DMS 273 (cell line): ENCODE data around the gene ACHE.
A peak's percentile ranks its signal among the peaks of the same experiment; 100 is the strongest.

Experiments used
- DNase-seq: peaks from one replicate; lab custom pipeline; 2025; ENCODE audit not compliant: unreplicated experiment; lab: John Stamatoyannopoulos, UW

Gene ACHE

DNA sequence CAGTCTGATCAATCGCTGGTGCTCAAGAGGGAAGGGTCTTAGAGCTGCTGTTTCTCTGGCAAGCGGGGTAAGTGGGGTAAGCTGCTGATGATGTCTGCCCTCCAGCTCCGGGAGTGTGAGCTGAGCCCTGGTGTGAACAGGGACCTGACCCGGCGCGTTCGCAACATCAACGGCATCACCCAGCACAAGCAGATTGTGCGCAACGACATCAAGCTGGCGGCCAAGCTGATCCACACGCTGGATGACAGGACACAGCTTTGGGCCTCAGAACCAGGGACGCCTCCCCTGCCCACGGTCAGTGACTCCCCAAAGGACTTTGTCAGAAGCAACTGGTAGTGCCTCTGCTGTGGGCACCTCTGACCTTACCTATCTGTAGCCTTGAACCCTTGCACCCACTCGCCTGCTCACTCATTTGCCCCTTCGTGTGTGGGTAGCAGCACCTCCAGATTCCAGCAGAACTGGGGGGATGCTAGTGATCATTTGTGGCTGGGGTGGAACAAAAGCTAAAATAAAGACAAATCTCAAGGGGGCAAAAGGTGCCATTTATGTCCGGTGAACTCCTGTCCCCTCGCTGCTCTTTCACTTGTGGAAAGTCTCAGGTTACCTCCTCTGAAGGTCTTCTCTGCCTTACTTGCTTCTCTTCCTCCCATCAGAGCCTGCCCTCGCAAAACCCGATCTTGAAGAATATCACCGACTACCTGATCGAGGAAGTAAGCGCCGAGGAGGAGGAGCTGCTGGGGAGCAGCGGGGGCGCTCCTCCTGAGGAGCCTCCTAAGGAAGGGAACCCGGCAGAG lies 9.3 kb downstream of the ACHE start:
- DNase-seq = no peak

DNA sequence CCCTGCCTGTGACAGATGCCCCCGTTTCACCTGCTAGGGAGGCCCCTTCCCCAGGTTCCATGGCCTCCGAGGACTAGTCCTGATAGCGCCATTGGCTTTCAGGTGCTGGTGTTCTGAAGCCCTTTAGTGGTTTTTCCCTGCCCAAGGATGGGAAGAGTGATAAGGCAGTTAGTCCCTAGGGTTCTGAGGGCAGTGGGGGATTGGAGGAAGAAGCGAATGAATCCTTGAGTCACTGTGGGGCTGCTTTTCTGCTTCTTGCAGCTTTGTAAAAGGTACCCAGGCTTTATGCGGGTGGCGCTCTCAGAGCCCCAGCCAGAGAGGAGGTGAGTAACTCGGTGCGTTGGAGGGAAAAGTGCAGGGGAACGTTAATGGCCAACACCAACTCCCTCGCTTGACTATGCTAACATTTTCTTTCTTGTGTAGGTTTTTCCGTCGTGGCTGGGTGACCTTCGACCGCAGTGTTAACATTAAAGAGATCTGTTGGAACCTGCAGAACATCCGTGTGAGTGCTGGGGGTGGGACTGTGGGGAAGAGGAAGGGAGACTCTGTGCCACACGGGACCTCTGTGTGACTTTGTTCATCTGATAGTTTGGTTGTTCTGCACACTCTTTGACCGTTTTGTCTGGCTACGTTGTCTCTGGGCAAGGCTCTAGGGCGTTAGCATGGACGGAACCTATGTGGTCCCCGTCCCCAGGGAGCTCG lies 10.1 kb downstream of the ACHE start:
- no peak for DNase-seq

DNA sequence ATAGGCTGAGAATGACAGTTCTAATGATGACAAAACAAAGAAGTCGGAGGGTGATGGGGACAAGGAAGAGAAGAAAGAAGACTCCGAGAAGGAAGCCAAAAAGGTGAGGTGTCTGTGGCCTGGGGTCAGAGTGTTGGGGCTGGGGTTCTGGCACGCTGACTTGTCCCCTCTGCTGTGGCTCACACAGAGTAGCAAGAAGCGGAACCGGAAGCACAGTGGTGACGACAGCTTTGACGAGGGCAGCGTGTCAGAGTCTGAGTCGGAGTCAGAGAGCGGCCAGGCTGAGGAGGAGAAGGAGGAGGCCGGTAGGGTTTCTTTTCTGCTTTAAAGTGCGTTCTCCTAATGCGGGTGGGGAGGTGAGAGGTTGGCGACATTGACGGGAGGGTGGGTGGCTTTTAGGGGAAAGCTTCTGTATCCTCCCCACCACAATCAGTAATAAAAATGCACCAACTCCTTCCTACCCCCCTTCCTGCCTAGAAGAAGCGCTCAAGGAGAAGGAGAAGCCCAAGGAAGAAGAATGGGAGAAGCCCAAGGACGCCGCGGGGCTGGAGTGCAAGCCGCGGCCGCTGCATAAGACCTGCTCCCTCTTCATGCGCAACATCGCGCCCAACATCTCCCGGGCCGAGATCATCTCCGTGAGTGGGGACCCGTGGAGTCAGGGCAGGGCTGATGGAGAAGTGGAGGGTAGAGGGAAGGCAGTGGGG lies 10.8 kb downstream of the ACHE start:
- DNase-seq = no peak

DNA sequence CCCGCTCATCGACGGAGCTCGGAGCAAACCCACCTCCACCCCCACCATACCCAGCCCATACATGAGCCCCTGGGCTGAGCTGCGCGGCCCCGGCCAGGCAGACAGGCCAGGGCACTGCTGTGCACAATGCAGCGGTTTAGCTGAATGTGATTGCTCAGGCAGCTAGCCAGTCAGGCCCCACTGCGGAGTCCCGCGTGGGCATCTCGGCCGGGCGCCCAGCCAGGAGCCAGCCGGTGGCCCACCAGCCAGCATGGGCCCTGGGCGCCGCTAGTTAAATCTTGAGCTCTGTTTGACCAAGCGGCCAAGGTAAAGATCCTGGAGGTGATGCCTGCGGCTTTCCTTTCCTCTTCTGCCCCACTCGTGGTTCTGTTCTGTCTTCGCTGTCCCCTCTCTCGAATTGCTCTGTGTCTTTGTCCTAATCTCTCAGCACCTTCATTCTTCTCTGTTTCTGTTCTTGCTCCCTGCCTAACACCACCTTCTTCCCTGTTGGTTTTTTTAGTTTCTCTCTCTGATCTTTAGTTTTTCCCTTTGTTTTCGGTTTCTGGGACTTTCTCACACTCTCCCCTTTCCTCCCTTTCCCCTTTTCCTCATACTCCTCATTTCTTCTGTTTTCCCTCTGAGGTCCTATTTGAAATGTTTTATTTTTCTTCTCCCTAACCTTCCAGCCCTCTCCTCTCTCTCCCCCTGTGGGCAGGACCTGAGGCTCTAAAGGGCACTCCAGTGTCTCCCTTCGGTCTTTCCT lies 12.7 kb downstream of the ACHE start:
- no peak for DNase-seq

DNA sequence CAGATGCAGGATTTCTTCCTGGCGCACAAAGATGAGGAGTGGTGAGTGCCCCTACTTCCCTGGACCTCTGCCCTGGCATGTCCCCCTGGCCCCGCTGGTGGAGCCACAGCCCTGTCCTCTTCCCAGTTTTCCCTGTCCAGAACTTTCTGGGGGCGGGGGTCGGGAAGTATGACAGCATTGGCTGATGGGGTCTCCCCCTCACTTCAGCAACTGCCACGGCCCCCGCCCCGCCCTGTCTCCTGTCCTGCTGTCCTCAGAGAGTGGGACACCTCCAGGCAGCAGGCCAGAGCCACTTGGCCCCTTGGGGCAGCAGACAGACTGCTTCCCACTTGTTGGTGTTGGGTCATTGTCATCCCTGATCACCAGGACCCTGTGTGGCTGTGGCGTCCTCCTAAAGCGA lies 13.5 kb downstream of the ACHE start:
- DNase-seq = no peak

DNA sequence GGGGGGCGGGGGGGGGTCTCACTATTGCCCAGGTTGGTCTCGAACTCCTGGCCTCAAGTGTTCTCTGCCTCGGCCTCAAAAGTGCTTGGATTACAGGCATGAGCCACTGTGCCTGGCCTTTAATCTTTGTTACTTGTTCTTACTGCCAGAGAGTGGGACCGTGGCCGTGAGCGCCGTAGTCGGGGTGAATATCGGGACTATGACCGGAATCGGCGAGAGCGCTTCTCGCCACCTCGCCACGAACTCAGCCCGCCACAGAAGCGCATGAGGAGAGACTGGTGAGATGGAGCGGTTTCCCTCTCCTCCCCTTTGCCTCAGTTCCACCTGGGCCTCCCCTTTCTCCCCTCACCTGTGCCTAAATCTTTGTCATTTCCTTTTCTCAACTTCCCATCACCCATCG lies 14.6 kb downstream of the ACHE start:
- no peak for DNase-seq

DNA sequence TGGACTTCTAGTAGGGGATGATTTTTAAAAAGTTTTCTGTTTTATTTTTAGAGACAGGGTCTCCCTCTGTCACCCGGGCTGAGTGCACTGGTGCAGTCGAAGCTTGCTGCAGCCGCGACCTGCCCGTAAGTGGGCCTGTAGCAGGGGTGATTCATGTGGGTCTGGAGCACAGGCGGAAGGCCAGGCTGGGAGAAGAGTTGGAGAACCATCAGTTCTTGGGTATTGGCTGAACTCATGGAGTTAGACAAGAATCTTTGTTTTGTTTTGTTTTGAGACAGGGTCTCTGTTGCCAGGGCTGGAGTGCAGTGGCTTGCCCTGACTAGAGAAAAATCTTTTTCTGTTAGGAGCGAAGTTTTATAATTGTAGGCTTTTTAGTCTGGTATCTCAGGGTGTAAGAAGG lies 15.0 kb downstream of the ACHE start:
- no peak for DNase-seq

DNA sequence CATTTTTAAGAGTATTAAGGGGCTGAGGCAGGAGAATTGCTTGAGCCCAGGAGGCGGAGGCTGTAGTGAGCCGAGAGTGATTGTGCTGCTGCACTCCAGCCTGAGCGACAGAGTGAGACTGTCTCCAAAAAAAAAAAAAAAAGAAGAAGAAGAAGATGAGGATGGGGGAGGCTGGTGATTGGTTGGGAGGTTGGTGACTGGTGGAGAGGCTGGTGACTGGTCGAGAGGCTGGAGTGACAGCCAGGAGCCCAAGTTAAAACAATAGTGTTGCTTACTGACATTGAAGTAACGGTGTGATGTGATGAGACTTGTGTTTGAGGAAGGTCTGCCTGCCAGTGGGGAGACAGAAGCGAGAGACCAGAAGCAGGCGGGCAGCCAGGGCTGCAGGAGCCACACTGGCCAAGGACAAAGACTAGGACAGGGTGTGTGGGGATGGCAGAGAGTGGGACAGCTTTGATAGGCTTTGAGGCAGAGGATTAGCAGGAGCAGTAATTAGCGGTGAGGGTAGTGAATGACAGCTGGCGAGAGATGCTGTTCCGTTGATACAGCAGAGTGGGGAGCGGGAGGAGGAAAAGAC lies 15.9 kb downstream of the ACHE start:
- no peak for DNase-seq

DNA sequence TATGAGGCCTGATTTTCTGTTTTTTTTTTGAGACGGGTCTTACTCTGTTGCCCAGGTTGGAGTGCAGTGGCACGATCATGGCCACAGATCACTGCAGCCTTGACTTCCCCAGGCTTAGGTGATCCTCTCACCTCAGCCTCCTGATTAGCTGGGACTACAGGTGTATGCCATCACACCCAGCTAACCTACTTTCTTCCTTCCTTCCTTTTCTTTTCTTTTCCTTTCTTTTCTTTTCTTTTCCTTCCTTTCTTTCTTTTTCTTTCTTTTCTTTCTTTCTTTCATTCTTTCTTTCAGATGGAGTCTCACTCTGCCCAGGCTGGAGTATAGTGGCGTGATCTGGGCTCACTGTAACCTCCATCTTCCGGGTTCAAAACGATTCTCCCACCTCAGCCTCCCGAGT lies 17.0 kb downstream of the ACHE start:
- no peak for DNase-seq

DNA sequence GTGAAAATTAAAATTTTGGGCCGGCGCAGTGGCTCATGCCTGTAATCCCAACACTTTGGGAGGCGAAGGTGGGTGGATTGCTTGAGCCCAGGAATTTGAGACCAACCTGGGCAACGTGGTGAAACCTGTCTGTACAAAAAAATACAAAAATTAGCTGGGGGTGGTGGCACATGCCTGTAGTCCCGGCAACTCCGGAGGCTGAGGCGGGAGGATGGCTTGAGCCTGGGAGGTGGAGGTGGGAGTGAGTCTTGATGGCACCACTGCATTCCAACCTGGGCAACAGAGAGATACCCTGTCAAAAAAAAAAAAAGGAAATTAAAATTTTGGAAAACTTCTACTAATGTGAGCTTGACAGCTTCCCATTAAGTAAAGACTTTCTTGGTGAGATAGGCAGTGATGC lies 17.7 kb downstream of the ACHE start:
- DNase-seq = no peak

DNA sequence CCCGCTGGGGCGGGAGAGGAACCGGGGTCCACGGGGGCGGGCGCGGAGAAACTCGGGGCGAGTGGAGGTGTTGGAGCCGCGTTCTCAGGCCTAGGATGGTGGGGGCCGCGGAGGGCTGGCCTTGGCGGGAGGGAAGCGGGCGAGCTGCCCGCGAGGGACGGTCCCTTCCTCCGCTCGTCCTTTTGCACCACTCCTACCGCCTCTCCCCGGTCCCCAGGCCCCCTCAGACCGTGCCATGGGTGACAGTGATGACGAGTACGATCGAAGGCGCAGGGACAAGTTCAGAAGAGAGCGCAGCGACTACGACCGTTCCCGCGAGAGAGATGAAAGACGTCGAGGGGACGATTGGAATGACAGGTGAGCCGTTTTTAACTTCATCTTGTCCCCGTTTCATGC lies 20.3 kb downstream of the ACHE start:
- peak; percentile 65 for DNase-seq

DNA sequence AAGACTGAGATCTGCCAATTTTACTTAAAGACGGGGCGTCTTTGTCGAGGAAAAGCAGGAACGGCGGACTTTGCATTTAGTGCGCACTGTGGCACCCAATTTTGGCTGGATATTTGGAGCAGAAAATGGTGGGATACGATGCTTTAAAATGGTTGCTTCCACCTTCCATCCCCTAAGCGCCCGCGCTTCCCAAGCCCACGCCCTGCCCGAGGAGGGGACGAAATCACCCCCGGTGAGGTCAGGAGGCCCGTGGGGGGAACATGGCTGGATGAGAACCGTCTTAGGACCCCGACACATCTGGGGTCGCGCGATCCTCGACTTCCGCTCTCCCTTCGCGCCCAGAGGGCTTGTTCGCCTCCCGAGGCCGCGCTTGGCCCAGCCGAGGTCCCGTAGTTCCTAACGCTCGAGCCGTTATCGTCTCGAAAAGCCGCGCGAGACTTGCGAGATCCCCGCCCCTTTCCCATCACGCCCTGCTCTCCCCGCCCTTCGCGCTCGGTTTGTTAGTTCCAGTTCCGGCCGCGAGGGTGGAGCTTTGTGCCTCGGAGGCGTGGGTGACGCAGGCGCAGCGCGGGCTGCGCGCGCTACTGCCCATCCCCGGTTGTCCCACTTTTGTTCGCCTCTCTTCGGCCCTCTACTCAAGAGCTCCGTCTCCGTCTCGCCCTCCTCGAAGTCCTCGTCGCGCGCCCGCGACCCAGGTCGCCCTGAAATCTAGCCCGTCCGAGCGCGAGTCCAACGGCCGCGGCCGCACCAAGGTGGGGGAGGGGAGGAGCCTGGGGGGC lies 20.9 kb downstream of the ACHE start, which contains the start of gene SRRT:
Gene SRRT (plus strand): TSS at position 527 of the 779 bp plus-strand sequence. CDS start 488 bp downstream, outside the sequence.
- DNase-seq = peak; percentile 100

DNA sequence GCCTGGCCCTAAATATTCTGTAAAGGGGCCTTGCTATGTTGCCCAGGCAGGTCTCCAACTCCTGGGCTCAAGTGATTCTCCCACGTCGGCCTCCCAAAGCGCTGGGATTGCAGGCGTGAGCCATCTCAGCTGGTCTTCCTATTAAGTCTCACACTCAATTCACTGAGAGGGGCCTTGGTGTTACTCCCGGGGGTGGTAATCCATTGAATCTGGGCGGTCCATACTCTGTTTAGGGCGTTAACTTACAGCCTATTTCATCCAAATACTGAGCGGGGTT lies 21.4 kb downstream of the ACHE start:
- DNase-seq = peak; percentile 69

DNA sequence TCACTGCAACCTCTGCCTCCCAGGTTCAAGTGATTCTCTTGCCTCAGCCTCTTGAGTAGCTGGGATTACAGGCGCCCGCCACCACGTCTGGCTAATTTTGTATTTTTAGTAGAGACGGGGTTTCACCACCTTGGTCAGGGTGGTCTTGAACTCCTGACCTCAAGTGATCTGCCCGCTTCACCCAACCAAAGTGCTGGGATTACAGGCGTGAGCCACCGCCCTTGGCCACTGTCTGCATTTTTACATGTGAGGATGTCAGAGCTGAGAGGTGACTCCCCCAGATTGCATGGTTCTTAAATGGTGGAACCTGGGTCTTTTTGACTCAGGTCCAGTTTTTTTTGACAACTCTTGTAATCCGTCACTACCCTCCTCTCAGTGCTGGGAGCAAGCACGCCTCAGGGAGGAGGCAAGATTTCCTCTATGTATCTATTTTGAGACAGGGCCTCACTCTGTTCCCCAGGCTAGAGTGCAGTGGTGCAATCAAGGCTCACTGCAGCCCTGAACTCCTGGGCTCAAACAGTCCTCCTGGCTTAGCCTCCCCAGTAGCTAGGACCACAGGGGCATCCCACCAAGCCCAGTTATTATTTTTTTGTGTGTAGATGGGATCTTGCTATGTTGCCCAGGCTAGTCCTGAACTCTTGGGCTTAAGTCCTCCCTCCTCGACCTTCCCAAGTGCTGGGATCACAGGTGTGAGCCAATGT lies 21.9 kb downstream of the ACHE start:
- no peak for DNase-seq

DNA sequence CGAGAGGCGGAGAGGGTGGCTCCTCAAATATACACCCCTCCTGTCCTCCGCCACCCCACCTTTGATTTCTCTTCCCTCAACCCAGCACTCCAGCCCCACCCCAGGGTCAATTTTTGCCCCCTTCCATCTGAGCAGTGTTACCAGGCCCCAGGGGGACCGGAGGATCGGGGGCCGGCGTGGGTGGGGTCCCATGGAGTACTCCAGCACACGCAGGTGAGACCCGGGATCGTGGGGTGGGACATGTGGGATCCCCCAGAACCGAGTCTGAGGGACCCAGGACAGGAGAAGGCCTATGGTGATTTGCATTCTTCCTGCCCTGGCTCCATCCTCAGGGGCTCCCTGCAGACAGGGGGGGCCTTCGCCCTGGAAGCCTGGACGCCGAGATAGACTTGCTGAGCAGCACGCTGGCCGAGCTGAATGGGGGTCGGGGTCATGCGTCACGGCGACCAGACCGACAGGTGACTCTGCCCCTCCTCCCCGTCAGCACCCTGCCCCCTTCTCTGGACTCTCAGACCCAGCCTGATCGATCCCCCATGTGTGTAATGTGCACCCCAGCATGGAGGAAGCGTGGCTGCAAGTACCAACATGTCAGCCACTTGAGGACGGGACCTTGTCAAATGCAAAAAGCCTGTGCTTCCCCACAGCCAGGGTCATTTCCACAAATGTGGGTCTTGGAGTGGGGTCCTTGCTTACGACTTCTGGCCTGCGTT lies 27.8 kb downstream of the ACHE start:
- DNase-seq = no peak

DNA sequence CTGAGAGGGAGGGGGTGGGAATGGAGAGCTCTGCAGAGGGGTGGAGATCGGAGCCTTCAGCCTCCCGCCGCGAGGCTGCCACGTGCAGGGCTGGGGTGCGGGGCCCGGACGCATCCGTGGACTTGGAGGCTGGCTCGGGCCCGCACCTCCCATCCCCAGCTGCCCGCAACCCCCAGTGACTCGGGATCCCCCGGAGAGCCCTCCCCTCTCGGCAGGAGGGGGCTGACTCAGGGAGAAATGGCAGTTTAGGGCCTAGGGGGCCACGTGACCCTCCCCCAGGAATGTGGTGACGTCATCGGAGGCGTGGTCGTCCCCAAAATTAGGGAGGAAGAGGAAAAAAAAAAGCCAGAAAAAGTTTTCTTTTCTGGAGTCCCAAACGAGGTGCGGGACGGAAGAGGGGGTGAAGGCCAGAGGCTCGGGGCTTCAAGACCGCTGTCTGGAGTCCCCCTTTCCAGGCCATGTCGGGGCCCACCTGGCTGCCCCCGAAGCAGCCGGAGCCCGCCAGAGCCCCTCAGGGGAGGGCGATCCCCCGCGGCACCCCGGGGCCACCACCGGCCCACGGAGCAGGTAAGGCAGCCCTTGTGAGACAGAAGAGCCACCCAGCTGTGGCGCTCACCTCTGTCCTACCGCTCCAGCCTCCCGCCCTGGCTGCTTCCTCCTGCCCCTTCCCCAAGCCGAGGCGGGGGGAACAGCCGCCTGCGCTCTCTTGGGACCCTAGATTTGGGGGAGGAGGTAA lies 28.5 kb downstream of the ACHE start, which contains the start of gene TRIP6:
Gene TRIP6 (plus strand): TSS at position 348 of the 736 bp plus-strand sequence. CDS start 111 bp downstream, at position 459.
- DNase-seq = peak; percentile 87

DNA sequence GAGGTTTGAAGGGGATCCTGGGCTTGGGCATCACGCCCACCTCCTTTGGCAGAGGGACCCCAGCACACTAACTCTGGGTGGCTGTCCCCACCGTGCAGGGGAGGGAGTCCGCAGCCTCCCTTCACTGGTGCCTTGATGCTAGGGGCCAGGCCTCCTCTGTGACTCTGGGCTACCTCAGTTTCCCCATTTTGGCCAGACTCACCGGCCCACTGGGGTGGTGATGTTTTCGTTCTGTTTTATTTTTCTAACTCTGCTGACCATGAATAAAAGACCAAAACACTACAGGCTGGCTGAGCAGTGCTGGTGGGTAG lies 29.0 kb downstream of the ACHE start:
- no peak for DNase-seq

DNA sequence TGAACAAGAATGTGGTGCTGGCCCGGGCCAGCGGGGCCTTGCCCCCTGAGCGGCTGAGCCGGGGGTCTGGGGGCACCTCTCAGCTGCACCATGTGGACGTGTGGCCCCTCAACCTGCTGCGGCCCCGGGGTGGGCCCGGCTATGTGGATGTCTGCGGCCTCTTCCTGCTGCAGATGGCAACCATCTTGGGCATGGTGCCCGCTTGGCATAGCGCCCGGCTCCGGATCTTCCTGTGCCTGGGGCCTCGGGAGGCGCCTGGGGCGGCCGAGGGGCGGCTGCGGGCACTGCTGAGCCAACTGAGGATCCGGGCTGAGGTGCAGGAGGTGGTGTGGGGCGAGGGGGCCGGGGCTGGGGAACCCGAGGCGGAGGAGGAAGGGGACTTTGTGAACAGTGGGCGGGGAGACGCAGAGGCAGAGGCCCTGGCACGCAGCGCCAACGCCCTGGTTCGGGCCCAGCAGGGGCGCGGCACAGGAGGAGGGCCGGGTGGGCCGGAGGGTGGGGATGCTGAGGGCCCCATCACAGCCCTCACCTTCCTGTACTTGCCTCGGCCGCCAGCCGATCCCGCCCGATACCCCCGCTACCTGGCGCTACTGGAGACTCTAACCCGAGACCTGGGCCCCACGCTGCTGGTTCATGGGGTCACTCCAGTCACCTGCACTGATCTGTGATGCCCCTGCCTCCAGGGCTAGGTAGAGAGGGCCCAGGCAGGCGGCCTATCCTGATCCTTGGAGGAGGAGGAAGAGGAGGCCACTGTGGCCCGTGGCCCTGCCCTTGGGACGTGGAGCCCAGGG lies 29.6 kb downstream of the ACHE start:
- DNase-seq = peak; percentile 97
